HEK293 (cell line): Measurements from ENCODE around the gene EEF2K.

ENCODE experiments used
- CTCF ChIA-PET: fragments of 350-600 bp; formaldehyde crosslinking; extraction: SDS; loops from one replicate; lab custom pipeline; 2021; ENCODE audit warnings: antibody characterized with exemption; lab: Yijun Ruan, JAX
- POLR2A ChIA-PET: fragments of 300-600 bp; formaldehyde crosslinking; extraction: SDS; loops from one replicate; lab custom pipeline; 2020; ENCODE audit warnings: antibody characterized with exemption, inconsistent platforms; lab: Yijun Ruan, JAX
- H3K27ac ChIP-seq: fragments of 200-500 bp; sonication (Bioruptor generic); 2 replicates; pipeline ENCODE4 v1.5.1; 2014; ENCODE audit warnings: low read depth, low read length, control low read depth, inconsistent platforms; ENCODE audit errors: extremely low read depth
- H3K36me3 ChIP-seq, 2 experiments: fragments of 200-500 bp in 1 of 2; sonication (Bioruptor generic) in 1 of 2; 1 replicate in 1 of 2; 2 replicates in 1 of 2; pipeline ENCODE4 v1.5.1; 2014 to 2017; ENCODE audit warnings: inconsistent platforms in 2 of 2, low read length in 2 of 2; ENCODE audit not compliant: control insufficient read depth in 2 of 2, insufficient read depth in 1 of 2
- H3K4me1 ChIP-seq: fragments of 200-500 bp; sonication (Bioruptor generic); 2 replicates; pipeline ENCODE4 v1.5.1; 2014; ENCODE audit warnings: mild to moderate bottlenecking, low read length, inconsistent platforms; ENCODE audit not compliant: control insufficient read depth, insufficient read depth
- H3K4me3 ChIP-seq: 2 replicates; pipeline ENCODE4 v1.5.1; 2011; ENCODE audit warnings: low read depth, mild to moderate bottlenecking, control low read depth, low read length, moderate library complexity
- H3K9me3 ChIP-seq: fragments of 200-500 bp; sonication (Bioruptor generic); 2 replicates; pipeline ENCODE4 v1.5.1; 2014; ENCODE audit warnings: low read depth, low read length, inconsistent platforms; ENCODE audit not compliant: control insufficient read depth, insufficient read depth
- FEZF1 ChIP-seq: fragments of 450-650 bp; formaldehyde crosslinking; IDR thresholded peaks from 2 replicates; pipeline ENCODE4 v1.5.1; 2016; ENCODE audit warnings: missing biosample characterization, missing genetic modification characterization
- KLF1 ChIP-seq: fragments of 450-650 bp; formaldehyde crosslinking; IDR thresholded peaks from 2 replicates; pipeline ENCODE4 v1.5.1; 2016; ENCODE audit warnings: missing biosample characterization, missing genetic modification characterization
- KLF17 ChIP-seq: fragments of 450-650 bp; formaldehyde crosslinking; IDR thresholded peaks from 2 replicates; pipeline ENCODE4 v1.5.1; 2016; ENCODE audit warnings: missing biosample characterization, missing genetic modification characterization
- KLF8 ChIP-seq: fragments of 450-650 bp; formaldehyde crosslinking; IDR thresholded peaks from 2 replicates; pipeline ENCODE4 v1.5.1; 2016; ENCODE audit warnings: missing biosample characterization, missing genetic modification characterization
- RBAK ChIP-seq: fragments of 450-650 bp; formaldehyde crosslinking; IDR thresholded peaks from 2 replicates; pipeline ENCODE4 v1.5.1; 2016; ENCODE audit warnings: missing biosample characterization, missing genetic modification characterization
- SCRT2 ChIP-seq: fragments of 450-650 bp; formaldehyde crosslinking; IDR thresholded peaks from 2 replicates; pipeline ENCODE4 v1.5.1; 2016; ENCODE audit warnings: missing biosample characterization, missing genetic modification characterization
- ZBTB11 ChIP-seq: fragments of 450-650 bp; formaldehyde crosslinking; conservative IDR thresholded peaks from 2 replicates; pipeline ENCODE4 v1.5.1; 2016; ENCODE audit warnings: low read depth, missing biosample characterization, missing genetic modification characterization
- ZFP37 ChIP-seq: fragments of 450-650 bp; formaldehyde crosslinking; IDR thresholded peaks from 2 replicates; pipeline ENCODE4 v1.5.1; 2016; ENCODE audit warnings: missing biosample characterization, missing genetic modification characterization
- ZNF132 ChIP-seq: fragments of 450-650 bp; formaldehyde crosslinking; IDR thresholded peaks from 2 replicates; pipeline ENCODE4 v1.5.1; 2017; ENCODE audit warnings: missing biosample characterization, missing genetic modification characterization, borderline replicate concordance
- ZNF146 ChIP-seq: fragments of 450-650 bp; formaldehyde crosslinking; IDR thresholded peaks from 2 replicates; pipeline ENCODE4 v1.5.1; 2016; ENCODE audit warnings: missing biosample characterization, missing genetic modification characterization
- ZNF155 ChIP-seq: fragments of 450-650 bp; formaldehyde crosslinking; IDR thresholded peaks from 2 replicates; pipeline ENCODE4 v1.5.1; 2016; ENCODE audit warnings: missing biosample characterization, missing genetic modification characterization
- ZNF18 ChIP-seq: fragments of 450-650 bp; formaldehyde crosslinking; IDR thresholded peaks from 2 replicates; pipeline ENCODE4 v1.5.1; 2016; ENCODE audit warnings: missing biosample characterization, missing genetic modification characterization
- ZNF211 ChIP-seq: fragments of 450-650 bp; formaldehyde crosslinking; IDR thresholded peaks from 2 replicates; pipeline ENCODE4 v1.5.1; 2016; ENCODE audit warnings: low read depth, missing biosample characterization, missing genetic modification characterization
- ZNF214 ChIP-seq: fragments of 450-650 bp; formaldehyde crosslinking; IDR thresholded peaks from 2 replicates; pipeline ENCODE4 v1.5.1; 2017; ENCODE audit warnings: missing biosample characterization, mild to moderate bottlenecking, missing genetic modification characterization, borderline replicate concordance
- ZNF24 ChIP-seq: fragments of 450-650 bp; formaldehyde crosslinking; IDR thresholded peaks from 2 replicates; pipeline ENCODE4 v1.5.1; 2016; ENCODE audit warnings: missing biosample characterization, missing genetic modification characterization
- ZNF302 ChIP-seq: fragments of 450-650 bp; formaldehyde crosslinking; IDR thresholded peaks from 2 replicates; pipeline ENCODE4 v1.5.1; 2016; ENCODE audit warnings: missing biosample characterization, missing genetic modification characterization, low read depth
- ZNF362 ChIP-seq: fragments of 450-650 bp; formaldehyde crosslinking; IDR thresholded peaks from 2 replicates; pipeline ENCODE4 v1.5.1; 2016; ENCODE audit warnings: missing biosample characterization, missing genetic modification characterization
- ZNF600 ChIP-seq: fragments of 450-650 bp; formaldehyde crosslinking; IDR thresholded peaks from 2 replicates; pipeline ENCODE4 v1.5.1; 2016; ENCODE audit warnings: missing biosample characterization, missing genetic modification characterization
- ZNF623 ChIP-seq: fragments of 450-650 bp; formaldehyde crosslinking; IDR thresholded peaks from 2 replicates; pipeline ENCODE4 v1.5.1; 2016; ENCODE audit warnings: missing biosample characterization, missing genetic modification characterization
- ZNF654 ChIP-seq: fragments of 450-650 bp; formaldehyde crosslinking; IDR thresholded peaks from 2 replicates; pipeline ENCODE4 v1.5.1; 2016; ENCODE audit warnings: low read depth, missing biosample characterization, missing genetic modification characterization
- ZNF776 ChIP-seq: fragments of 450-650 bp; formaldehyde crosslinking; IDR thresholded peaks from 2 replicates; pipeline ENCODE4 v1.5.0; 2017; ENCODE audit warnings: missing biosample characterization, missing genetic modification characterization, borderline replicate concordance
- ZNF791 ChIP-seq: fragments of 450-650 bp; formaldehyde crosslinking; IDR thresholded peaks from 2 replicates; pipeline ENCODE4 v1.5.1; 2016; ENCODE audit warnings: missing biosample characterization, missing genetic modification characterization
- TF ChIP-seq, protein P1 (sequence below): fragments of 450-650 bp; formaldehyde crosslinking; IDR thresholded peaks from 2 replicates; pipeline ENCODE4; 2016; ENCODE audit warnings: missing biosample characterization, missing genetic modification characterization
- TF ChIP-seq, protein P2 (sequence below): fragments of 450-650 bp; formaldehyde crosslinking; IDR thresholded peaks from 2 replicates; pipeline ENCODE4 v1.5.1; 2017; ENCODE audit warnings: missing biosample characterization, missing genetic modification characterization

The EEF2K gene

DNA sequence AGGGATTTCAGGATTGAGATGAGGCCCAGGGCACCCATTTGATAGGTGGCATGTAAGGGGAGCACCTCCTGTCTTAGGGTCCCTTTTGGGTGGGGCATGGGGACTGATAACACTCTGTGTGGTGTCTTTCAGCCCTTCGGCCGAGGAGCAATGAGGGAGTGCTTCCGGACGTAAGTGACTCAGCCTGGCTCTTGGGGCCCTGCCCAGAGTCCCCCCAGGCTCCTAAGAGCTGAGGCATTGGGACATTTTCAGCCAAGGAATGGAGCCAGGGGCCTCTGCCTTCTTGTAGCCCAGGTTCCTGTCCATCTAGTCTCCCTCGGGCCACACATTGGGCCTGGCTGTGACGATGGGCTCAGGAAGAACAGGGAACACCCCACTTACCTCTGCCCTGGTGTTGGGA, 44.4 kb downstream of the EEF2K start:
- Histone ChIP-seq H3K4me3 (no peak overlapping the region), H3K36me3 (peaks cover 4 to 52% of the 10 kb centered on the region in 2 experiments; a peak in 2 of 3 replicates), H3K4me1 (no peaks in the 10 kb centered on the region), H3K27ac (no peak overlapping the region)
- POLR2A ChIA-PET = no interaction called here
- CTCF ChIA-PET = no interaction called here
- no peak for TF ChIP-seq FEZF1 (tag by site-specific recombination)
- TF ChIP-seq KLF8 (tag by site-specific recombination) = no peak
- TF ChIP-seq ZNF211 (tag by site-specific recombination) = no peak
- no peak for TF ChIP-seq ZNF654 (tag by site-specific recombination)
- no peak for TF ChIP-seq KLF1 (tag by site-specific recombination)
- TF ChIP-seq ZNF132 (tag by site-specific recombination) = no peak
- no peak for TF ChIP-seq ZNF600
- no peak for TF ChIP-seq ZNF214
- no peak for TF ChIP-seq ZNF791 (tag by site-specific recombination)
- no peak for TF ChIP-seq ZNF146 (tag by site-specific recombination)
- TF ChIP-seq ZFP37 = no peak
- TF ChIP-seq SCRT2 (tag by site-specific recombination) = no peak
- TF ChIP-seq ZNF623 = no peak
- TF ChIP-seq RBAK = no peak
- TF ChIP-seq, all 188 proteins: peak for 0
- no peaks in the 10 kb centered on the region for H3K9me3 ChIP-seq

DNA sequence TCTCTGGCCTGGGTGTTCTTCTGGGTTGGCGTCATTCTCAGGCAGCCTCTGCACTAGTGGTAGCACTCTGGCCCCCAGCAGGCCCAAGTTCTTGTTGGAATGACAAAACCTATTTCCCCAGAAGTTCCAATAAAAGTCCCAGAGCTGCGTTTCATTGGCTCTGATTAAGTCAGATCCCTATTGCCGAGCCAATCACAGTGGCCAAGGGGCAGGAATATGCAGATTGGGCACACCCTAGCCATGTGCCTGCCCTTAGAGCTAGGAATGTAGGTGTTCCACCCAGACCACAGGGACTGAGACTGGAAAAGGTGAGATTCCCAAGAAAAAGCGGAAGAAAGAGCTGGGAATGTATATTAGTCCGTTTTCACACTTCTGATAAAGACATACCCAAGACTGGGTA, 46.2 kb downstream of the EEF2K start:
- ChIA-PET CTCF (interaction anchor here (1.4 kb wide), 1 partner anchor 48 kb away, joined by 5 read pairs; no protein-coding TSS in a partner anchor), POLR2A (interaction anchor here (1.0 to 1.1 kb wide), 2 partner anchors 11 kb away, joined by 3 read pairs; no protein-coding TSS in a partner anchor)
- Histone ChIP-seq H3K9me3 (no peaks in the 10 kb centered on the region), H3K36me3 (peaks cover 4 to 57% of the 10 kb centered on the region in 2 experiments; a peak in 2 of 3 replicates), H3K4me3 (no peak overlapping the region), H3K4me1 (no peaks in the 10 kb centered on the region), H3K27ac (no peak overlapping the region)
- TF ChIP-seq ZNF302 (tag by site-specific recombination) (no peak), ZNF776 (no peak), ZNF211 (tag by site-specific recombination) (no peak), ZNF24 (tag by site-specific recombination) (no peak), ZNF362 (no peak), ZBTB11 (tag by site-specific recombination) (no peak), KLF17 (tag by site-specific recombination) (no peak), KLF1 (tag by site-specific recombination) (no peak), ZNF155 (tag by site-specific recombination) (no peak), ZNF18 (tag by site-specific recombination) (no peak), ZNF214 (no peak)
- TF ChIP-seq, protein P1, sequence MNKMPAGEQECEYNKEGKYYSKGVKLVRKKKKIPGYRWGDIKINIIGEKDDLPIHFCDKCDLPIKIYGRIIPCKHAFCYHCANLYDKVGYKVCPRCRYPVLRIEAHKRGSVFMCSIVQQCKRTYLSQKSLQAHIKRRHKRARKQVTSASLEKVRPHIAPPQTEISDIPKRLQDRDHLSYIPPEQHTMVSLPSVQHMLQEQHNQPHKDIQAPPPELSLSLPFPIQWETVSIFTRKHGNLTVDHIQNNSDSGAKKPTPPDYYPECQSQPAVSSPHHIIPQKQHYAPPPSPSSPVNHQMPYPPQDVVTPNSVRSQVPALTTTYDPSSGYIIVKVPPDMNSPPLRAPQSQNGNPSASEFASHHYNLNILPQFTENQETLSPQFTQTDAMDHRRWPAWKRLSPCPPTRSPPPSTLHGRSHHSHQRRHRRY (tag by site-specific recombination) = no peak
- TF ChIP-seq, protein P2, sequence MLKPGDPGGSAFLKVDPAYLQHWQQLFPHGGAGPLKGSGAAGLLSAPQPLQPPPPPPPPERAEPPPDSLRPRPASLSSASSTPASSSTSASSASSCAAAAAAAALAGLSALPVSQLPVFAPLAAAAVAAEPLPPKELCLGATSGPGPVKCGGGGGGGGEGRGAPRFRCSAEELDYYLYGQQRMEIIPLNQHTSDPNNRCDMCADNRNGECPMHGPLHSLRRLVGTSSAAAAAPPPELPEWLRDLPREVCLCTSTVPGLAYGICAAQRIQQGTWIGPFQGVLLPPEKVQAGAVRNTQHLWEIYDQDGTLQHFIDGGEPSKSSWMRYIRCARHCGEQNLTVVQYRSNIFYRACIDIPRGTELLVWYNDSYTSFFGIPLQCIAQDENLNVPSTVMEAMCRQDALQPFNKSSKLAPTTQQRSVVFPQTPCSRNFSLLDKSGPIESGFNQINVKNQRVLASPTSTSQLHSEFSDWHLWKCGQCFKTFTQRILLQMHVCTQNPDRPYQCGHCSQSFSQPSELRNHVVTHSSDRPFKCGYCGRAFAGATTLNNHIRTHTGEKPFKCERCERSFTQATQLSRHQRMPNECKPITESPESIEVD (tag by site-specific recombination) = no peak
